Choroid plexus epithelial cell (primary cell): Measurements from ENCODE around the gene AUH.

ENCODE experiments used
- DNase-seq: peaks from one replicate; pipeline ENCODE4 v3.0.0-alpha.2; 2010; ENCODE audit warnings: low read depth
- H3K4me3 ChIP-seq: 2 replicates; pipeline ENCODE4 v1.5.1; 2011; ENCODE audit warnings: low read depth, mild to moderate bottlenecking, control low read depth, low read length, moderate library complexity
- TF ChIP-seq, protein P1 (sequence below): conservative IDR thresholded peaks from 2 replicates; pipeline ENCODE4 v1.5.1; 2011; ENCODE audit warnings: low read depth, mild to moderate bottlenecking, control low read depth, inconsistent platforms, low read length, moderate library complexity

AUH gene

DNA sequence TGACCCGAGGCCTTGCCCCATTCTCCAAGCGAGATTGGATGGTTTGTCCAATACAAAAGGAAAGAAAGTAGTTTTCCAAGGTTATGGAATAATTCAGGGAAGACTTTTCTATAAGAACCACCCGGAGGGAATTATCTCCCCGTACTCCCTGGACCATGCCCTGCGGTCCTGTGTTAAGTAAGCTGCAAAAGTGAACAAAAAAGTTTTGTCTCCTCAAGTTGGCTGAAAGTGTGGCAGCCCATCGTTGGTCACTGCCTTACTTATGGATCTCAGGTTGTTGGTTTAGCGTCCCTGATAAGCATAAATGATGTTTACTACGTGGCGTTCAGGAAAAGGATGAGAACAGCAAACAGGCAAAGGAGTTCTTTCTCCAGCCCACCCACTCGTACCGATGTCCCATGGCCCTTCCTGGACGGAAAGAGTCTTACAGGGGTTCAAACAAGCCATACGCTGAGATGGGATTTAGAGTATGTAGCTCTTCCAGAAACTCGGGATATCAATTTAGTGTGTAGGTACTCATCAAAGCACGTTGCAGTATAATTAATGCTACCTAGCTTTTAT lies 413 bp upstream of the AUH start:
- TF ChIP-seq, protein P1, sequence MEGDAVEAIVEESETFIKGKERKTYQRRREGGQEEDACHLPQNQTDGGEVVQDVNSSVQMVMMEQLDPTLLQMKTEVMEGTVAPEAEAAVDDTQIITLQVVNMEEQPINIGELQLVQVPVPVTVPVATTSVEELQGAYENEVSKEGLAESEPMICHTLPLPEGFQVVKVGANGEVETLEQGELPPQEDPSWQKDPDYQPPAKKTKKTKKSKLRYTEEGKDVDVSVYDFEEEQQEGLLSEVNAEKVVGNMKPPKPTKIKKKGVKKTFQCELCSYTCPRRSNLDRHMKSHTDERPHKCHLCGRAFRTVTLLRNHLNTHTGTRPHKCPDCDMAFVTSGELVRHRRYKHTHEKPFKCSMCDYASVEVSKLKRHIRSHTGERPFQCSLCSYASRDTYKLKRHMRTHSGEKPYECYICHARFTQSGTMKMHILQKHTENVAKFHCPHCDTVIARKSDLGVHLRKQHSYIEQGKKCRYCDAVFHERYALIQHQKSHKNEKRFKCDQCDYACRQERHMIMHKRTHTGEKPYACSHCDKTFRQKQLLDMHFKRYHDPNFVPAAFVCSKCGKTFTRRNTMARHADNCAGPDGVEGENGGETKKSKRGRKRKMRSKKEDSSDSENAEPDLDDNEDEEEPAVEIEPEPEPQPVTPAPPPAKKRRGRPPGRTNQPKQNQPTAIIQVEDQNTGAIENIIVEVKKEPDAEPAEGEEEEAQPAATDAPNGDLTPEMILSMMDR = no peak
- peak overlapping the region; percentile 92 for H3K4me3 ChIP-seq
- DNase-seq = no peak

DNA sequence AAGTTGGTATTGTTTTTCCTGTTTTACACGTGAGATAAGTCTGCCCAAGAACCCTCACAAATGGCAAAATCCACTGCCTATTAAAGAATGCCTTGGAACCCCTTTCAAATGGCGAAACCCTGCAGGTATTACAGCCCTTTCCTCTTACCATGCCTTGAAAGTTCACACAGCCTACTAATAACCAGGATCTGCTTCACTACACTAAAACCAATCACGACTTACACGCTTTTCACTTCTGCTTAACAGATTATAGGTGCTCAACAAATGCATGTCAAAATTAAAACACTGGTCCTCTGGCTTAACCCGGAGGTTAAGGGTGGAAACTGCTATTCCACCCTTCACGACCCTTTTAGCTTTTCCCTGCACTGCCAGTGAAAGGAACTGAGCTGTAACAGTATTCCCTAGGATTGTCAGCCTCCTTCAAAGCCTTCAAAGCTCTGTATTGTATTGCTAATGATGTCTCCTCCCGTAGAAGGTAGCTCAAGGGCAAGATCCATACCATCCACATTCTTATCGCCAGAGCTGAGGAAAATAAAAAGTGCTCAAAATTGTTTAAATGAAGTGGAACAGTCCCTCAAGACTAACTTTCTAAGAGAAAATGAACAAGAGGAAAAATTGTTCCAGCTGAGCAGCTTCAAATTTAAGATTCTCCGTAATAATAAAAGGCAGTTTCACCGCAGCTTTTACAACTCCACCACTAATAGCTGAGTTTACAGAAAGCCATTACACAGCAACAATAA lies 997 bp downstream of the AUH start:
- TF ChIP-seq, protein P1 = no peak
- peak overlapping the region; percentile 92 for H3K4me3 ChIP-seq
- DNase-seq = no peak

DNA sequence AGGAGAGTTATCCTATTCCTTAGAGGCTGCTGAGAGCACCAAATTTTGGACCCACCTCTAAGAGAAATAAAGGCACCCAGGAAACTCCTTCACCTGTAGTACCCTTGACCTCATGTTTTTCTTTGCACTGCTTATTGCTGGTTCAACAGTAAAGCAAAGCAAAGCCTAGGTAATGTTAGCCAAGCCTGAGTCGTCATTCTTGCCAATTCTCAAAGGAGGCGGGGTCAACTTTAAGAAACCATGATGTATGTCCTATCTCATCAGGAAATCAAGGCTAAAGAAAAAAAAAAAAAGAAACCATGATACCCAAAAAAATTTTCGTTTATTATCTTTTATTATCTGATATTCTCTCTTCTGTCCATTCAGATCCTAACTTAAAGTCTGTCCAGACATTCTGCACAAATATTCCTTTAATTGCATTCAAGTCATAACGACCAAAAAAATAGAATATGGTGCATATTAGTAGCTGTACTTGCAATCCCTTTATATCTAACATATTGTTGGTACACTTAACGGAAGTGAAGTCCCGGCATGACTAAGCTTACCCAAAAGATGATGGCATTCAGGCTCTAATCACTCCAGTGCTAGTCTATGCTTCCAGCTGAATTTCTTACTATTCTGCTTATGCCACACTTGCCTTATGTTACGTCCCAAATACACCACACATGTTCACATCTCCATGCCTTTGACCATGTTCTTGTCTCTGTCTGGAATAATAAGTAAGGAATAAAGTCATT lies 1.8 kb downstream of the AUH start:
- no peak for DNase-seq
- H3K4me3 ChIP-seq = peak overlapping the region; percentile 7
- TF ChIP-seq, protein P1 = no peak

DNA sequence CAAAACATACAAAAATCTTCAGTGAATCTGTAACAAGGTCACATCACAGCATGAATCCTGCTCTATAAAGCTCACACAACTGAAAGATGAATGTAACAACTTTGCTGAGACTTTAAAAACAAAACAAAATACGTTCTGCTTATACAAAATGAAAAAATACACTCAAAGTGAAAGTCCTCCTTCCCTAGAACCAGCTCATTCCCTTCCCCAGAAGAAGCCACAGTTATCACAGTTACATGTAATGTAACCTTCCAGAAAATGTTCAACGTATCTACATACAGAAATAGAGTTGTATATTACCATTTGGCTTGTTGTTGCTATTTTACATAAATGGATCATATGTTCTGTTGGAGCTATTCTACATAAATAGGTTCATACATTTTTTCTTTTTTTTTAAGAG lies 2.6 kb downstream of the AUH start:
- TF ChIP-seq, protein P1 = no peak
- no peak overlapping the region for H3K4me3 ChIP-seq
- DNase-seq = peak; percentile 35

DNA sequence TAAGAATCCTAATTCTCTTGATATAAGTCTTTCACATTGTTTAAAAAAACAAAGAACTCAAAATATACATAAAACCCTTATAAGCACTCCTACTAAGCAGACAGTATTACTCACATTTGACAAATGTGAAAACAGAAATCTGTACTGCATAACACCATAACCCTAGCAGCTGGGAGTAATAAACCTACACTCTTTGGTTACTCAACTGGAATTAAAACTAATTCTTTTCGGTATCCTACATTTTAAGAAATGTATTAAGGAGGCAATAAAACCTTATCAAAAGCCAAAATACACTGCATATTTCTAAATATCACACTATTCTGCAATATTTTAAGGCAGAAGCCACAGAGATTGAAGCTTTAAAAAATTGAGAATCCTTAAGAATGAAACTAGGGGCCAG lies 6.8 kb downstream of the AUH start:
- H3K4me3 ChIP-seq = no peak overlapping the region
- no peak for DNase-seq

DNA sequence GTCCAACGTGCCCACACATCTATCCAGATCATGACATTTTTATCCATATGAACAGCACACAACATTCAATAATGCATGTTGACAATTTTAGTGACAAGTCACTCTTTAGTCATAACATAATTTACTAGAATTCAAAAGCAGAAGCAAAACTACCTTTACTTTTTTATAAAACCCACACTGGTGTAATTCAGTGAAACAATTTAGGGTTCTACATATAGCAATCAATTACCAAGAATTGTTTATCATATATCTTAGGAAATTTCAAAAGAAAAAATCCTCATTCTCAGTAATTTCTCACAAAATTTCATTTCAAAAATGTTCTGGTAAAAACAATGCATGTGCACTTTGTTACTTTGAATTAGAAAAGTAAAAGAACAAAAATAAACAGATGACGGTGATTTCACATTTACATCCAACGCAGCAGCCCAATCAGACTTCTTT lies 12.6 kb downstream of the AUH start:
- no peak overlapping the region for H3K4me3 ChIP-seq
- TF ChIP-seq, protein P1 = no peak
- no peak for DNase-seq

More for the DNA sequence above, 6.8 kb downstream of the AUH start:
- TF ChIP-seq, protein P1 = no peak
